MCF 10A (cell line): Measurements from ENCODE around the gene MAP2K5. TPM values are rescaled to one million over a fixed set of nuclear protein-coding genes. Genes with fewer than 3 reads are reported as not detected.

ENCODE experiments used
- BruUV-seq: library from RNA; stranded (reverse); fragments of 400-500 nt; replicated peaks from 2 replicates; lab custom pipeline; 2021; lab: Mats Ljungman, UMichigan
- CTCF ChIA-PET: fragments of 300-600 bp; sonication (Branson Sonifier 250); formaldehyde crosslinking; extraction: SDS; loops from one replicate; lab custom pipeline; 2021; ENCODE audit warnings: antibody characterized with exemption, inconsistent platforms; lab: Yijun Ruan, JAX
- POLR2A ChIA-PET: fragments of 300-600, 350-650 bp; sonication (Branson Sonifier 250); formaldehyde crosslinking; extraction: SDS; loops from one replicate; lab custom pipeline; 2020; ENCODE audit warnings: antibody characterized with exemption, inconsistent platforms; lab: Yijun Ruan, JAX
- DNase-seq: peaks from one replicate; pipeline ENCODE4 v3.0.0-alpha.2; 2018; ENCODE audit not compliant: unreplicated experiment
- H3K27ac Mint-ChIP-seq: one replicate; pipeline ENCODE4 v1.8.0; 2022; ENCODE audit warnings: mild to moderate bottlenecking, low read depth, mixed read lengths; ENCODE audit not compliant: unreplicated experiment
- H3K27me3 Mint-ChIP-seq: one replicate; pipeline ENCODE4 v1.8.0; 2022; ENCODE audit warnings: mixed read lengths; ENCODE audit not compliant: insufficient read depth, unreplicated experiment
- H3K36me3 Mint-ChIP-seq: one replicate; pipeline ENCODE4 v1.8.0; 2022; ENCODE audit warnings: mild to moderate bottlenecking, moderate library complexity, mixed read lengths; ENCODE audit not compliant: insufficient read depth, unreplicated experiment
- H3K4me1 Mint-ChIP-seq: one replicate; pipeline ENCODE4 v1.8.0; 2022; ENCODE audit warnings: mixed read lengths; ENCODE audit not compliant: insufficient read depth, unreplicated experiment
- H3K4me3 Mint-ChIP-seq: one replicate; pipeline ENCODE4 v1.8.0; 2022; ENCODE audit warnings: mild to moderate bottlenecking, moderate library complexity, mixed read lengths; ENCODE audit not compliant: unreplicated experiment
- H3K9me3 Mint-ChIP-seq: one replicate; pipeline ENCODE4 v1.8.0; 2022; ENCODE audit warnings: mixed read lengths; ENCODE audit not compliant: unreplicated experiment
- CTCF ChIP-seq: fragments of 200-600 bp; IDR thresholded peaks from one replicate; pipeline ENCODE4 v1.8.0; 2022; ENCODE audit warnings: antibody characterized with exemption, mild to moderate bottlenecking; ENCODE audit not compliant: unreplicated experiment
- intact Hi-C: fragments of 100-400 bp; cut with micrococcal nuclease; formaldehyde crosslinking; loops from 2 replicates; pipeline ENCODE4 v1.14.1; 2022
- total RNA-seq: library from RNA; stranded (reverse); gene quantifications from 2 replicates; pipeline ENCODE4 v1.2.3, GENCODE V29; 2022

The MAP2K5 gene
- total RNA-seq, 1 experiment from 2014 or later: 24.4 TPM

- H3K4me1 Mint-ChIP-seq: no peaks in the 10 kb centered on the region
- intact Hi-C loops: no loop called here
- H3K36me3 Mint-ChIP-seq: no peaks in the 10 kb centered on the region
- no peak for DNase-seq
- H3K27ac Mint-ChIP-seq: no peak overlapping the region
- POLR2A ChIA-PET: interaction anchor here (0.7 to 0.9 kb wide), 2 partner anchors 9 to 651 kb away, joined by 3 to 4 read pairs; no protein-coding TSS in a partner anchor
- H3K4me3 Mint-ChIP-seq: no peak overlapping the region
- TF ChIP-seq CTCF: no peak
- no peaks in the 10 kb centered on the region for H3K27me3 Mint-ChIP-seq
- H3K9me3 Mint-ChIP-seq: no peaks in the 10 kb centered on the region
- BruUV-seq: no TSS peak
- CTCF ChIA-PET: no interaction called here
Observed at GRCh38 chr15:67738056-67738455, 195.6 kb downstream of the MAP2K5 start.

DNA sequence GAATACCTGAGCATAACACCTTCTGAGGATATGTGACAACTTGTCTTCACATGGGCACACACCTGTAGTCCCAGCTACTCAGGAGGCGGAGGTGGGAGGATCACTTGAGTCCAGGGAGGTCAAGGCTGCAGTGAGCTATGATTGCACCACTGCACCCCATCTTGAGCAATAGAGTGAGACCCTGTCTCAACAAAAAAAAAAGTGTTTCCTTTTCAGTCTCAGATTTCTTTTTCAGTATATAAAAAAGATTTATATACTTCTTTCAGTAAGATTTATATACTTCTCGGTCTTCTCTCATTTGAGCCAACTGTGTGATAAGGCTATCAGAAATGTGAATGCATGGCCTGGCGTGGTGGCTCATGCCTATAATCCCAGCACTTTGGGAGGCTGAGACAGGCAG is 197.9 kb downstream of the MAP2K5 start:
- BruUV-seq: no TSS peak
- no peak overlapping the region for H3K4me3 Mint-ChIP-seq
- H3K4me1 Mint-ChIP-seq: peaks cover 7% of the 10 kb centered on the region
- H3K9me3 Mint-ChIP-seq: no peaks in the 10 kb centered on the region
- no peak overlapping the region for H3K27ac Mint-ChIP-seq
- TF ChIP-seq CTCF: no peak
- ChIA-PET CTCF (interaction anchor here (0.7 kb wide), 1 partner anchor 37 kb away, joined by 3 read pairs; no protein-coding TSS in a partner anchor), POLR2A (no interaction called here)
- DNase-seq: no peak
- no peaks in the 10 kb centered on the region for H3K36me3 Mint-ChIP-seq
- H3K27me3 Mint-ChIP-seq: no peaks in the 10 kb centered on the region
- intact Hi-C loops: no loop called here

GRCh38 chr15:67741308-67741707 is 198.8 kb downstream of the MAP2K5 start:
- DNase-seq: no peak
- no peak for TF ChIP-seq CTCF
- H3K27ac Mint-ChIP-seq: no peak overlapping the region
- no peaks in the 10 kb centered on the region for H3K9me3 Mint-ChIP-seq
- no peaks in the 10 kb centered on the region for H3K27me3 Mint-ChIP-seq
- intact Hi-C loops: no loop called here
- POLR2A ChIA-PET: no interaction called here
- peaks cover 13% of the 10 kb centered on the region for H3K4me1 Mint-ChIP-seq
- CTCF ChIA-PET: no interaction called here
- no TSS peak for BruUV-seq
- no peaks in the 10 kb centered on the region for H3K36me3 Mint-ChIP-seq
- no peak overlapping the region for H3K4me3 Mint-ChIP-seq

DNA sequence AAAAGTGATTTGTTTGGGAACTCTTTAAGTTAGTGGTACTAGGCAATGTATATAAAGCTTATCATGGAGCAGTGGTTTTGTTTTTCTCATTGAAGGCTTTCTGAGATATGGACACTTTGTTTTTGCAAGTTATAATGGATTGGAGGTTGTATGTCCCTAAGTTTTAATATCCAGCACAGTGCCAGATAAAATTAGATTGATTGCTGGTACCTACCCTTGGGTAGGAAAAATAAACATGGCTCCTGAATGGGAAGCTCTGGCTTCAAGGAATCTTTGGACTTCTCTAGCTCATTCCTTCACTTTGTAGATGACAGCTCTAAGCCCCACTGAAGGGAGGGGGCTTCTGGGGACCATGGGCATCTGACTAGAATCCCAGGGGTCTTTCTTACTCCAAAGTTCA is 201.1 kb downstream of the MAP2K5 start:
- intact Hi-C loops: no loop called here
- CTCF ChIA-PET: interaction anchor here (0.6 kb wide), 1 partner anchor 134 kb away, joined by 3 read pairs; no protein-coding TSS in a partner anchor
- POLR2A ChIA-PET: interaction anchor here (0.8 kb wide), 1 partner anchor 1712 kb away, joined by 3 read pairs; no protein-coding TSS in a partner anchor
- H3K4me1 Mint-ChIP-seq: peaks cover 19% of the 10 kb centered on the region
- TF ChIP-seq CTCF: no peak
- no peak overlapping the region for H3K4me3 Mint-ChIP-seq
- H3K27ac Mint-ChIP-seq: no peak overlapping the region
- BruUV-seq: no TSS peak
- H3K36me3 Mint-ChIP-seq: no peaks in the 10 kb centered on the region
- H3K27me3 Mint-ChIP-seq: no peaks in the 10 kb centered on the region
- no peaks in the 10 kb centered on the region for H3K9me3 Mint-ChIP-seq
- DNase-seq: no peak
